Right renal cortex interstitium (tissue), 3 donors: Measurements from ENCODE around the gene LSAMP. TPM values are rescaled to one million over a fixed set of nuclear protein-coding genes. Genes with fewer than 3 reads are reported as not detected.
"Not testable (repeated sequence)": the region's sequence is repeated elsewhere in the genome, so short reads cannot be mapped to it uniquely, and the experiment has no call there.

Source experiments
- DNase-seq, 3 donors: peaks; one replicate each; pipeline ENCODE4 v3.0.0-alpha.2; 2013; ENCODE audit warnings: low read depth in 3 of 3, low spot score in 2 of 3
- polyA plus RNA-seq, 3 donors: library from polyadenylated mRNA; unstranded; fragments of 120-200 nt; gene quantifications; one replicate each; pipeline ENCODE4 v1.2.1, GENCODE V29; 2013; ENCODE audit not compliant: insufficient read length in 3 of 3

Gene LSAMP
- polyA plus RNA-seq, 3 donors = 11.4 to 15.7 (median 12.8) TPM

GRCh38 chr3:116253511-116253910, 191.8 kb downstream of the LSAMP start:
- DNase-seq = no peak

GRCh38 chr3:116247605-116248004, 197.7 kb downstream of the LSAMP start:
- DNase-seq = no peak

DNA sequence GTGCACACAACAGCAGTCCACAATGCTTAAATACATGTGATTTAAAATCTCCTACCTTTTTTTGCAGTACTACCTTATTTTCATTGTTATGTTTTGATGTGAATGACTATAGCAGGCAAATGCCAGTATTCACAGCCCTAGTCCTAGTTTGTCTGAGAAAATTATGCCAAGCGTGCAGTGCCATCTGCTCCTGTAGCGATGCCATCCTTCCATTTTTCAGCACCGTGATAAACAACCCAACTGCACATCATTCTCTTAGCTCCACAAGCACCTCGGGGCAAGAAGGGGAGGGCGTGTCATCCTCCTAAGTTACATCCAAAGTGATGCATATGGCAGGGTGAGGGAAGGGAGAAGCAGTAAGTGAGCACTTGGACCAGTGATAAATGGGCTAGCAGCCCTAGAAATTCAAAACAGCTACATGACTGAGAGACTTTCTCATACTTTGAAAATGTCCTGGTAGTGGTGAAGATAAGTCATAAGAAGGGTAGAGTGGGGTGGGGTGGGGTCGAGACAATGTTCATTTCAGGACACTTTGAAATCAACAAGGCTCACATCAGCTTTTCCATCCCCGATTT, 198.8 kb downstream of the LSAMP start:
- DNase-seq = no peak

DNA sequence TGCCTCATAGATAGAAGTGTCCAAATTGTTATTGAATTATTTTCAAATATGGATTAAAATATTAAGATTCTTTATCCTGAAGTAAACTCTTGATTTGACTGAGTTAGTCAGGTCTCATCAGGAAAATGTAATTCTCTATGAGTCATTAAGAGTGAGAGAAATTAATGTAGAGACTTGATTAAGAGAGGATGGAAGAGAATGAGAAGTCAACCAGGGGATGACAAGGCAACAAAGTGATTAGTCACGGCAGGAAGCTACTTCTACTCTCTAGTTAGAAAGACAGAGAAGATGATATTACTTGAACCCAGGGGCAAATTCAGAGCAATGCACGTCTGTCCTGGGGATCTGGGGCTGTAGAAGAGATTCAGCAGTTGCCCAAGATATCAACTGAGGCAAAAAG, 202.5 kb downstream of the LSAMP start:
- no peak for DNase-seq

DNA sequence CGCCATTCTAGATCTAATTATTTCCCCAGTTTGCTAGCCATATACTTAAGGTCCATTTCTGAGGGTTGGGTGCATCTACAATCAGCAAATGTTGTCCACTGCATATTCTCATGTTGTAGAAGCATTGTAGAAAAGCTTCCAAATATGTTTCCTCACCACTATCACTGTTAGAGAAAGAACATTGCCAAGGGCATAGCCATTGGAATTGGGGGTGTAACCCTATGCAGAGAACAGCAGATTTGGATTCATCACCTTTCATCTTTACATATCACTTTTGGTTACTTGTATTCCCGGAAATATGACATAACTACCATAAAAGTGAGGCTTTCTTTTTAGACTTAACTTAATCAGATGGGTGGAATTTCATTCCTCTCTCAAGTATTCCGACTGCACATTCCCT, 203.6 kb downstream of the LSAMP start:
- DNase-seq = no peak

DNA sequence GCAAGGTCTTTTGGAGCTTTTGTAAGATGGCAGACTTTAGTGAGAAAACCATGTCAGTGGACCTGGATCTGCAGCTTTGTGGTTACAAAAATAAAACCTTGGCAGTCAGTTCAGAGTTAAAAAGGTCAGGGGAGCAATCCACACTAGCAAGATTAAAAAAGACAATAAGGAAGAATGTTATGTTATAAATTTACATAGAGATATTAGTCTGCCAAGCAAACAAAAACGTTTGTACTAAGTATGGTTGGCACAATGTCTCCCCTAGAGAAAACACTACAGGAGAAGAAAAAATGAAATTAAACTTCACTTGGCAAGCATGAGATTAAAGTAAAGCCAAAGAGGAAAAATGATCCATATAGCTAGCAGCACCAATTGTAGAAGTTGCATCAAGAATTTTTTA, 205.0 kb downstream of the LSAMP start:
- no peak for DNase-seq

DNA sequence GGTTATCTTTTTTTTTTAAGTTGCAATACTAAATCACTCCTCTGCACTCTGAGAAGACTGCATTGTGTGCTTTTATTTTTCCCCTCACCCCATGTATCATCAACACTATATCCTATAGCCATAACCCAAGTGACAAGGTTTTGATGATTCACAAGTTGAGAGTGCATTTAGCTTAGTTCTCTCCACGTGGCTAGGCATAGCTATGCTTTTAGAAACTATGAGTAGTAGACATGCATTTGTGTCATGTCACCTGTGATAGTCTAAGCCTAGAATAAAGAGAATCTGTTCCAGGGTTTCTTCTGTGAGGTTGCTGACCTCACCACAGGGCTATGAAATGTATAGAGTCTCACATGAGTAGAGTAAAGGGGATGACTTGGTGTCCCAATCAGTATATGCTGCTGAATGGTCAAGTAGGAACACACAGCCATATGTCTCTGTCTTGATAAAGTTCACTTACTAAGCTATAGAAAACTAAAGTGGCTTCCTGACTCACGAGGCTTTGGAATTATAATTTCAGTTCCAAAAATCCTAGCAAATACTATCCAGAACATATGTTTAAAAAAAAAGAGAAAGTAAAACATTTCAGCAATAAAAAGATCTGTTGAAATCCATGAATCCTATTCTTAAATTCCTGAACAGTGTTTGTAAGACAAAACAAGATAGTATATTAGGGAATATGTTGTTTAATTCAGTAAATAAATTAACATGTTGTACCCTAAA, 206.3 kb downstream of the LSAMP start:
- no peak for DNase-seq

DNA sequence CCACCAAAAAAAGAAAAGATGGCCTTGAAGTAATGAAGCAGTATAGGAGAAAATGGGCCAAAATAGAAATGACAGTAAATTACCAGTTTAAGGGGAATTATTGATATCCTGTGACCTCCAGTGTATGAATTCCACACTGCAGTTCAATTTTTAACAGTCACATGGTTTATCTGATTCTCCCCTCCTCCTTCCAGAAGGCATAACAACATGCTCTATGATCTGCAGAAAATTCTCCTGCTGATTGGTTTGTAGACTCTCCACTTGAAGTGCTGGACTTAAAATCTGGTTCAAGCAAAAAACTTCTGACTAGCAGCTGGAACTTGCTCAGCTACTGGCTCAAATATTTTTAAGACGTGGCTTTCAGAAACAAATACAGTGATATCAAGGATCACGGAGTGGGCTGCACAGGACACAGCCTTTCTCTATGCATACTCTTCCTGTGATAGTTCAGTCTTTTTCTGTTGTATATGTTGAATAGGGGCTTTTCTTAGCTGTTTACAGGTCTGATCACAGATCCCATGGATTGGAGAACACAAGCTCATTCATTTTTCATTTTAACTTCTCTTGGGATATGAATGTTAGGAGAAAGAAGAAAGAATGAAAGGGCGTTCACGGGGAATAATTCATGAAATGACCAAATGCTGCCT, 211.5 kb downstream of the LSAMP start:
- DNase-seq = no peak

DNA sequence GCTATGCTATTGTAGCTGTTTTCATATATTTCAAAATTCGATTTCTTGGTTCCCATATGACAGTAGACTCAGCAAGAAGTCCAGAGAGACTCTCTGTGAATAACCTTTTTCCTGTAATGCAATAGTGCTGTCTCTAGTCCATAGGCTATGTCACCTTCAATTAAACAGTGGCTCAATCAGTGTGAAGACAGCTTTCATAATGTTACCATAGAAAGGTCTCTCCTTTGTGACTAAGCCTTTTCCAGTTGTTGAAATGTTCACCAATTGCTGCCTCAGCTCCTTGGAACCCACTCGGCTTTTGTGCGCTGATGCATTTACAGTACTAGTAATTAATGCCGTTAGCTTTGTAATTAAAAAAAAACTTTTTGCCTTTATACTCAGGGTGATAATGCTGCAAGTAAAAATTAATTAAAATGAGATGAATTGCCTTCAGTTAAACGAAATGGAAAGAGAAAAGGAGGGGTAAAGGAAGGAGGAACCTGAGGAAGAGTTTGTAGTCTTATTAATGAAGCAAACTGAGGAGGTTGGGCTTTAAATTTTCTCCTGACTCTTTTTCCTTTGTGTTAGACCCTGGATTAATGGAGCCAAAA, 214.8 kb downstream of the LSAMP start:
- no peak for DNase-seq

GRCh38 chr3:116226266-116226665, 219.0 kb downstream of the LSAMP start:
- DNase-seq = no peak

DNA sequence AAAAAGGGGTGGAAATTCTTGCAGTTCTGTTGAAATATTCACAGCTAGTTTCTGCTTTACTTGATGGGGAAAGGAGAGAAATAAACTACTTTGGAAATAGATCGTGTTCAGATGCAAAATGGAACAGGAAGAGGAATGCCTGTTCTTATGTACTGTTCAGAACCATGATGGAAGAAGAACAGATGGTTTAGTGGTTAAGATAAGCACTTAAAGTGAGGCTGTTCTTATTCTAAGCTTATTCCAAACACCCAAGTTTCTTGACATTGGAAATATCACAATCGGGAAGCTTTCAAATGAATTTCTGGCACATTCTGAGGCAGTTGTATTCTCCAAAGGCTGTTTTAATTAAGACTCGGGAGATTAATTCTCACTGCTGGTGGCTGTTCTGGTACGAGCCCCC, 228.5 kb downstream of the LSAMP start:
- DNase-seq = no peak

DNA sequence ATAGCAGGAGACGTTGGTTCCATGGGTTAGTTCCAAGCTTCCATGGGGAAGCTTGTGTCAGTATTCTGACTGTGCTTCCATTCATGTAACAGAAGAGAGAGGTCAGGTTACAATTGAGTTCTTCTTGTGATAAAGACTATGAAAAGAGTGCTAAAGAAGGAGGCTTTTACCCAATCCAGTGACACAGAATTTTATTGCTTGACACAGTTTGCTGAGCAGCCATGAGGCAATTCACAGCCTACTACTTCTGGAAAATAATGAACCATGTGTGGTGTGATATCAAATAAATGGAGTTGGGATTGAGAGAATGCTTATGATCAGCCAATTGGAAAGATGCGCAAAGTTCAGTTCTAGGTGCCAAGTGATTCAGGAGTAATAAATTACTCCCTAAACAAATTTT, 233.4 kb downstream of the LSAMP start:
- no peak for DNase-seq

GRCh38 chr3:116208830-116209229, 236.5 kb downstream of the LSAMP start:
- DNase-seq = not testable (repeated sequence)

GRCh38 chr3:116200956-116201690, 244.2 kb downstream of the LSAMP start:
- DNase-seq = no peak

DNA sequence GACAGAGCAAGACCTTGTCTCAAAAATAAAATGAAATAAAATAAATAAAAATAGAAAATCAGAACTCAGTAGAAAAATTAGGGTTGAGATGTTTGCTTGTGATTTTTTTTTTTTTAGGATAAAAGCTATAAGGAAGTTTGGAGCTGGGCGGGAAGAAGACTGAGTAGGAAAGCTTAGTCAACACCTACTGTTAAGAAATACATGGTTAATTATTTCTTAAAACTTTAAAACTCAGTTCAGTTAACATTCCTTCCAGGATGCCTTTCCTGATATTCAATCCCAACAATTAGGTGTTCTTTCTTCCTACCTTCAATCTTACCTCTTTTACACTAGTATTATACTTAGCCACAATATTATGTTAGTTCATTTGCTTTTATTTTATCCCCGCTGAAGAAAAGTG, 246.2 kb downstream of the LSAMP start:
- no peak for DNase-seq

- no peak for DNase-seq
Measured at GRCh38 chr3:116198087-116198486, 247.2 kb downstream of the LSAMP start.

GRCh38 chr3:116192464-116192863, 252.8 kb downstream of the LSAMP start:
- no peak for DNase-seq

- DNase-seq = no peak
Measured at GRCh38 chr3:116191409-116191808, 253.9 kb downstream of the LSAMP start.

DNA sequence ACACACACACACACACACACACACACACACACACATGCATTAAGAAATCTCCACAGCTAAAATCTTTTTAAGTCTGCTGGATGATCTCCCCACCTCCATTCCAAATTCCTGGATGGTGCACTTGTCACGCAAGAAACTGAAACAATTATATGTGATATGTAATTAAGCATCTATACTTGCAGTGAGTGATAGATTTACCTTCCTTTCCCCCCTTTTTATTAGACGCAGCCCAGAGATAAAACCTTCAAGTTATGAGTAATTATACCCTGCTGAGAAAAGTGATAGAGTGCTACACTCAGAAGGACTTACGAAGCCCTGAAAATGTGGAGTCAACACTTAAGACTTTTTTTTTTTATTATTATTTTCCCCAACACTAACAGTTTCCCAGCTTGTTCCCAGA, 255.2 kb downstream of the LSAMP start:
- DNase-seq = no peak

DNA sequence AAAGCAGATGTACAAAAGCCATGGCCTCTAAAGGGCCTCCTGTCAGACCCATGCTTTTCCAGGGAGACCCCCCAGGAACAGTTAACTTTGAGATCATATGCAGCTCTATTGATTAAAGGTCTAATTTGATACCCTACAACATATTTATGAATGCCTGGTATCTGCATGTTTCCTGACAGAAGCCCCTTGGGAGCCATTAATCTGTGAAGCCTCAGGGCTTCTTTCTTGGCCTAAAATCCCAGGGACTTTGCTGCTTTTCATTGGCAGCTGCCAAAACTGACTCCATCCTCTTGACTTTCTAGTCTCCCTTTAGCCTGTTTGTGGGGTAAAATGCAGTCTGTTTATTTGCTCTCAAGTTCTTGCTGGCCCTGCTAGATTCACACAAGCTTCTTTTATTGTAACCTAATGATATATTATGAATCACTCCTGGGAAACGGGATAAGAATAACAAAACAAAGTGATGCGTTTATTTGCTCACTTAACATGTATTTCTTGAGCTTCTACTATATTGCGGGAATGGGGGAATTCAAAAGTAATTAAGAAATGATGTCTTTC, 257.0 kb downstream of the LSAMP start:
- no peak for DNase-seq

- DNase-seq = no peak
Measured at GRCh38 chr3:116186049-116186448, 259.2 kb downstream of the LSAMP start.
